K562 (cell line): ENCODE measurements around the gene STXBP4. TPM values are rescaled to one million over a fixed set of nuclear protein-coding genes. Genes with fewer than 3 reads are reported as not detected.

Source experiments
- ATAC-seq: fragments of 200-7000 bp; cut with Tn5 transposase; 3 replicates; pipeline ENCODE4 v1.9.1; 2020; ENCODE audit warnings: moderate library complexity
- BruUV-seq: library from RNA; stranded (reverse); fragments of 400-500 nt; replicated peaks from 2 replicates; lab custom pipeline; 2021; lab: Mats Ljungman, UMichigan
- CTCF ChIA-PET: fragments of 300-600 bp; formaldehyde crosslinking; extraction: SDS; loops from one replicate; lab custom pipeline; 2021; ENCODE audit warnings: low intra/inter-chr PET ratio; lab: Yijun Ruan, JAX
- POLR2A ChIA-PET: fragments of 300-600, 350-650 bp; sonication (Branson Sonifier 250); formaldehyde crosslinking; extraction: SDS; loops from one replicate; lab custom pipeline; 2021; ENCODE audit warnings: antibody characterized with exemption, inconsistent platforms; lab: Yijun Ruan, JAX
- DNase-seq, 4 experiments: peaks; one replicate each; pipeline versions ENCODE4 v3.0.0 to v3.0.0-alpha.2; 2011 to 2018; ENCODE audit warnings: low spot score in 3 of 4, mixed read lengths in 3 of 4; ENCODE audit errors: extremely low read depth in 1 of 4
- FAIRE-seq: peaks from 2 replicates; lab custom pipeline; 2011; peaks lifted over from hg19 to GRCh38; lab: Jason Lieb, UNC
- H2AFZ ChIP-seq: 2 replicates; pipeline ENCODE4 v1.6.0; 2011; ENCODE audit warnings: low read depth, low read length, control low read depth, inconsistent platforms
- H3K27ac ChIP-seq: fragments of 200-600 bp; 3 replicates; pipeline ENCODE4 v1.8.0; 2011; ENCODE audit warnings: low read depth, mild to moderate bottlenecking, control low read depth, inconsistent platforms, low read length, moderate library complexity, mixed read lengths; ENCODE audit errors: extremely low read depth
- H3K27me3 ChIP-seq, 2 experiments: fragments of 300-600 bp in 1 of 2; 2 replicates in 1 of 2; 3 replicates in 1 of 2; pipeline versions ENCODE4 v1.6.0 to v1.8.0; 2011; ENCODE audit warnings: inconsistent platforms in 2 of 2, low read length in 2 of 2, mild to moderate bottlenecking in 1 of 2, mixed read lengths in 1 of 2, moderate library complexity in 1 of 2; ENCODE audit not compliant: control insufficient read depth in 2 of 2, insufficient read depth in 2 of 2
- H3K36me3 ChIP-seq: fragments of 300-600 bp; 3 replicates; pipeline ENCODE4 v1.8.0; 2011; ENCODE audit warnings: mild to moderate bottlenecking, low read length, inconsistent platforms; ENCODE audit not compliant: control insufficient read depth, insufficient read depth
- H3K4me1 ChIP-seq, 2 experiments: fragments of 200-600 bp in 1 of 2; replicated peaks in 1 of 2; 2 replicates in 1 of 2; 3 replicates in 1 of 2; pipeline versions ENCODE4 v1.5.1 to v1.8.0; 2011; ENCODE audit warnings: inconsistent platforms in 2 of 2, low read length in 2 of 2, mild to moderate bottlenecking in 1 of 2, mixed read lengths in 1 of 2, moderate library complexity in 1 of 2; ENCODE audit not compliant: control insufficient read depth in 2 of 2, insufficient read depth in 2 of 2
- H3K4me2 ChIP-seq: 2 replicates; pipeline ENCODE4 v1.6.1; 2011; ENCODE audit warnings: low read length, control low read depth, inconsistent platforms, mixed read lengths; ENCODE audit not compliant: insufficient read depth
- H3K4me3 ChIP-seq: fragments of 200-600 bp; sonication (generic), shearing (Covaris generic); 2 replicates; pipeline ENCODE4 v1.5.1; 2016; ENCODE audit warnings: control low read depth, inconsistent platforms
- H3K79me2 ChIP-seq: fragments of 200-600 bp; 3 replicates; pipeline ENCODE4 v1.8.0; 2011; ENCODE audit warnings: low read length, inconsistent platforms; ENCODE audit not compliant: control insufficient read depth, insufficient read depth
- H3K9ac ChIP-seq, 2 experiments: 2 replicates each; pipeline versions ENCODE4 v1.6.0 to v1.6.1; 2011; ENCODE audit warnings: low read depth in 2 of 2, low read length in 2 of 2, control low read depth in 1 of 2, inconsistent platforms in 1 of 2, mild to moderate bottlenecking in 1 of 2, mixed read lengths in 1 of 2; ENCODE audit not compliant: insufficient read depth in 1 of 2
- H3K9me1 ChIP-seq: one replicate; pipeline ENCODE4 v1.6.0; 2011; ENCODE audit warnings: inconsistent platforms, mild to moderate bottlenecking, low read length, moderate library complexity; ENCODE audit not compliant: control insufficient read depth, insufficient read depth
- H3K9me3 ChIP-seq: replicated peaks from 2 replicates; pipeline ENCODE4 v1.5.1; 2011; ENCODE audit warnings: low read depth, low read length, inconsistent platforms; ENCODE audit not compliant: control insufficient read depth, insufficient read depth
- H4K20me1 ChIP-seq: replicated peaks from 2 replicates; pipeline ENCODE4 v1.6.1; 2011; ENCODE audit warnings: low read length, inconsistent platforms, mixed read lengths; ENCODE audit not compliant: control insufficient read depth, insufficient read depth
- ARID4B ChIP-seq: sonication (generic); formaldehyde crosslinking; IDR thresholded peaks from 2 replicates; pipeline ENCODE4 v1.8.0; 2022; ENCODE audit warnings: mild to moderate bottlenecking, missing genetic modification reagents
- BACH1 ChIP-seq: fragments of 200-800 bp; sonication (Bioruptor generic); IDR thresholded peaks from 2 replicates; pipeline ENCODE4 v1.6.1; 2016; ENCODE audit warnings: missing genetic modification characterization, missing compliant biosample characterization
- C11orf30 ChIP-seq: fragments of 450-650 bp; IDR thresholded peaks from 2 replicates; pipeline ENCODE4 v1.6.1; 2016; ENCODE audit warnings: low read depth, mild to moderate bottlenecking
- FOSL1 ChIP-seq: fragments of 200-800 bp; sonication (Bioruptor generic); conservative IDR thresholded peaks from 2 replicates; pipeline ENCODE4 v1.6.1; 2016; ENCODE audit warnings: missing genetic modification characterization, missing compliant biosample characterization
- JUND ChIP-seq, 2 experiments: IDR thresholded peaks; 2 replicates in 1 of 2; 3 replicates in 1 of 2; pipeline ENCODE4 v1.6.1; 2011; ENCODE audit warnings: borderline replicate concordance in 2 of 2, low read depth in 2 of 2, low read length in 2 of 2, improper control_type of control experiment in 1 of 2, missing biosample characterization in 1 of 2, missing genetic modification characterization in 1 of 2, missing genetic modification reagents in 1 of 2
- L3MBTL2 ChIP-seq: fragments of 450-650 bp; IDR thresholded peaks from 2 replicates; pipeline ENCODE4 v1.6.1; 2016; ENCODE audit warnings: mild to moderate bottlenecking, moderate library complexity
- MAFF ChIP-seq: IDR thresholded peaks from 2 replicates; pipeline ENCODE4 v1.6.1; 2012; ENCODE audit warnings: low read length, improper control_type of control experiment
- MAFG ChIP-seq: fragments of 450-650 bp; conservative IDR thresholded peaks from 2 replicates; pipeline ENCODE4 v1.6.1; 2016; ENCODE audit warnings: missing genetic modification characterization, missing compliant biosample characterization
- MAFK ChIP-seq: IDR thresholded peaks from 2 replicates; pipeline ENCODE4 v1.6.1; 2011; ENCODE audit warnings: low read length, improper control_type of control experiment
- NFE2 ChIP-seq: IDR thresholded peaks from 2 replicates; pipeline ENCODE4 v1.6.1; 2014; ENCODE audit warnings: antibody characterized with exemption, low read depth
- NFE2L1 ChIP-seq: fragments of 450-650 bp; IDR thresholded peaks from 2 replicates; pipeline ENCODE4 v1.6.1; 2016; ENCODE audit warnings: missing genetic modification characterization, low read depth, mild to moderate bottlenecking, missing compliant biosample characterization, moderate library complexity, borderline replicate concordance
- PHB ChIP-seq: fragments of 250-450 bp; sonication (Bioruptor Pico); IDR thresholded peaks from 2 replicates; pipeline ENCODE4 v1.5.0; 2021
- RFX7 ChIP-seq: fragments of 250-450 bp; sonication (Bioruptor Pico); IDR thresholded peaks from 2 replicates; pipeline ENCODE4 v1.5.1; 2021; ENCODE audit warnings: mild to moderate bottlenecking
- SRSF9 ChIP-seq: fragments of 200-400 bp; formaldehyde crosslinking; IDR thresholded peaks from 2 replicates; pipeline ENCODE4 v1.6.1; 2017; ENCODE audit warnings: low read depth, low read length, borderline replicate concordance
- TEAD1 ChIP-seq, 2 experiments: fragments of 450-650 bp in 1 of 2; sonication (generic) in 1 of 2; formaldehyde crosslinking; IDR thresholded peaks; 2 replicates each; pipeline versions ENCODE4 v1.4.0 to v1.8.0; 2020 to 2022; ENCODE audit warnings: mild to moderate bottlenecking in 2 of 2, missing genetic modification reagents in 1 of 2
- TEAD2 ChIP-seq: fragments of 450-650 bp; IDR thresholded peaks from 2 replicates; pipeline ENCODE4 v1.6.1; 2016; ENCODE audit warnings: missing genetic modification characterization, control low read depth, missing compliant biosample characterization
- ZNF316 ChIP-seq: fragments of 450-650 bp; IDR thresholded peaks from 2 replicates; pipeline ENCODE4 v1.6.1; 2016
- WGBS: fragments of 100-300 bp; shearing (Covaris generic); methylation state at CpG from one replicate; pipeline ENCODE4 v1.1.6; 2016; ENCODE audit warnings: low coverage, mixed read lengths; ENCODE audit not compliant: insufficient coverage; ENCODE audit errors: missing lambda C conversion rate; 5-methylcytosine and 5-hydroxymethylcytosine counted together
- in situ Hi-C: fragments of 300-500 bp; cut with MboI; formaldehyde crosslinking; loops from 4 replicates; pipeline ENCODE4 v1.15.0; 2018; ENCODE audit warnings: inconsistent platforms, mixed read lengths
- intact Hi-C: fragments of 100-400 bp; cut with micrococcal nuclease; formaldehyde crosslinking; loops from 2 replicates; pipeline ENCODE4 v1.14.2; 2022
- polyA plus RNA-seq, 8 experiments: library from polyadenylated mRNA; depleted of rRNA in 4 of 8; stranded (reverse) in 5 of 8; unstranded in 3 of 8; fragments of >200 nt; fragmentation: Nextera tagmentation in 2 of 8; fragmentation: Illumina TruSeq in 1 of 8; extraction: Ambion mirVana in 2 of 8; extraction: Trizol in 1 of 8; gene quantifications; 2 replicates each; pipeline versions ENCODE4 v1.2.1 to v1.2.3, GENCODE V29; 2011 to 2014; ENCODE audit warnings: inconsistent platforms in 1 of 8, missing spikeins in 1 of 8
- total RNA-seq, 7 experiments: library from RNA; depleted of rRNA in 6 of 7; stranded (reverse); fragments of >200 nt in 6 of 7; fragmentation: Illumina TruSeq in 2 of 7; extraction: Trizol in 2 of 7; gene quantifications; 2 replicates each; pipeline versions ENCODE4 v1.2.1 to v1.2.3, GENCODE V29; 2011 to 2021; ENCODE audit warnings: low replicate concordance in 1 of 7

Gene STXBP4
- total and polyA plus RNA-seq, 9 of the 15 experiments (the other 6 are each of a cell fraction or from before 2014, with no cell fraction given), result 11.6 to 23.2 (median 18.5) TPM

GRCh38 chr17:55038291-55038690 is 69.7 kb downstream of the STXBP4 start:
- H3K9ac ChIP-seq, result no peak overlapping the region
- H3K79me2 ChIP-seq, result no peaks in the 10 kb centered on the region
- intact Hi-C loops (no loop called here), in situ Hi-C loops (no loop called here)
- H3K36me3 ChIP-seq, result peaks cover 10% of the 10 kb centered on the region
- ATAC-seq (no peak), FAIRE-seq (no peak), DNase-seq (no peak)
- CTCF ChIA-PET, result no interaction called here
- no TSS peak for BruUV-seq
- no peaks in the 10 kb centered on the region for H3K27me3 ChIP-seq
- 100% methylated on average over 1 of the region's 1 CpG for WGBS
- no peaks in the 10 kb centered on the region for H3K9me1 ChIP-seq
- TF ChIP-seq MAFK (peak; percentile 98), TEAD2 (tag) (no peak), FOSL1 (tag) (peak; percentile 61), RFX7 (CRISPR knock-in tag) (no peak), MAFF (peak; percentile 97), ARID4B (CRISPR knock-in tag) (no peak), C11orf30 (peak; percentile 97), JUND (IDR thresholded peaks at IDR 0.05; ENCODE audit: borderline replicate concordance, low read depth, low read length) (0 out of 2 replicates have a peak, but pooled peaks have one; percentile 7), JUND (tag; IDR thresholded peaks at IDR 0.05; ENCODE audit: borderline replicate concordance, low read depth, low read length) (0 out of 3 replicates have a peak, but pooled peaks have one; percentile 17), TEAD1 (CRISPR knock-in tag; IDR thresholded peaks at IDR 0.05) (no peak), L3MBTL2 (no peak), PHB (CRISPR knock-in tag) (no peak), ZNF316 (peak; percentile 98), MAFG (peak; percentile 97), NFE2 (peak; percentile 69), SRSF9 (no peak), NFE2L1 (tag) (0 out of 2 replicates have a peak, but pooled peaks have one; percentile 13), BACH1 (tag) (peak; percentile 68; the same call in 1 of the 2 replicates)
- no peaks in the 10 kb centered on the region for H4K20me1 ChIP-seq
- no peak overlapping the region for H3K4me2 ChIP-seq
- no peaks in the 10 kb centered on the region for H3K9me3 ChIP-seq
- no peak overlapping the region for H3K4me3 ChIP-seq
- H3K4me1 ChIP-seq, result no peaks in the 10 kb centered on the region
- no peak overlapping the region for H3K27ac ChIP-seq
- POLR2A ChIA-PET, result no interaction called here
- no peak overlapping the region for H2AFZ ChIP-seq
